Measurements from ENCODE around the gene EIF2A.

DNA sequence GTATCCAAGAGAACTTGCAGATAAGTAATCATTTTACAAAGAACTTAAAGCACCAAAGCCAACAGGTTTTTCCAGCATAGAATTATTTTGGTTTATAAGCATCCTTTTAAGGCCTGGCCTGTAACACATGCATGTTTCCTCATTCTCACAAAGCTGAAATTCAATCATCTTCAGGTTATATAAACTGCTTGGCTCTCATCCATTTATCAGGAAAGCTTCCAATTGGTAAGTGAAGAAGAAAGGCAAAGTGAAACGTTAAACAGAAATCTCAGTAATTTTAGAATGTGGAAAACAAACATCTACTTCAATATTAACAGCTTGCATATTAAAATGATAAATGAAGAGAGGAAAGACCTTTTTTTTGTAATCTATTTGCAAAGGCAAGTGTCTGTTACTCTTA lies 1.9 kb upstream of the EIF2A start:
- TF ChIP-seq POLR2A (IDR thresholded peaks at IDR 0.05) = no peak
- TF ChIP-seq, protein P1, sequence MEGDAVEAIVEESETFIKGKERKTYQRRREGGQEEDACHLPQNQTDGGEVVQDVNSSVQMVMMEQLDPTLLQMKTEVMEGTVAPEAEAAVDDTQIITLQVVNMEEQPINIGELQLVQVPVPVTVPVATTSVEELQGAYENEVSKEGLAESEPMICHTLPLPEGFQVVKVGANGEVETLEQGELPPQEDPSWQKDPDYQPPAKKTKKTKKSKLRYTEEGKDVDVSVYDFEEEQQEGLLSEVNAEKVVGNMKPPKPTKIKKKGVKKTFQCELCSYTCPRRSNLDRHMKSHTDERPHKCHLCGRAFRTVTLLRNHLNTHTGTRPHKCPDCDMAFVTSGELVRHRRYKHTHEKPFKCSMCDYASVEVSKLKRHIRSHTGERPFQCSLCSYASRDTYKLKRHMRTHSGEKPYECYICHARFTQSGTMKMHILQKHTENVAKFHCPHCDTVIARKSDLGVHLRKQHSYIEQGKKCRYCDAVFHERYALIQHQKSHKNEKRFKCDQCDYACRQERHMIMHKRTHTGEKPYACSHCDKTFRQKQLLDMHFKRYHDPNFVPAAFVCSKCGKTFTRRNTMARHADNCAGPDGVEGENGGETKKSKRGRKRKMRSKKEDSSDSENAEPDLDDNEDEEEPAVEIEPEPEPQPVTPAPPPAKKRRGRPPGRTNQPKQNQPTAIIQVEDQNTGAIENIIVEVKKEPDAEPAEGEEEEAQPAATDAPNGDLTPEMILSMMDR (IDR thresholded peaks at IDR 0.05) = no peak
